ENCODE results near the gene NBEA. TPM values are rescaled to one million over a fixed set of nuclear protein-coding genes. Genes with fewer than 3 reads are reported as not detected.

The NBEA gene
- total RNA-seq, 1 experiment from 2014 or later, result 4.1 TPM

GRCh38 chr13:34959489-34959888 lies 17.4 kb downstream of the NBEA start:
- no peak overlapping the region for H2AFZ ChIP-seq (ENCODE audit: low read depth, low read length, poor library complexity, severe bottlenecking)
- H3K4me3 ChIP-seq (replicated peaks in 1 of 2; ENCODE audit: low read depth in 1 of 2, low read length in 2 of 2), result no peak overlapping the region
- peaks cover 0 to 4% of the 10 kb centered on the region in 2 experiments; a peak in 2 of 4 replicates for H3K9me3 ChIP-seq (ENCODE audit: control insufficient read depth in 1 of 2, insufficient read depth in 1 of 2, low read depth in 1 of 2, low read length in 2 of 2)
- H3K4me2 ChIP-seq (ENCODE audit: low read length), result no peak overlapping the region
- H3K27me3 ChIP-seq (ENCODE audit: insufficient read depth, low read length), result no peaks in the 10 kb centered on the region
- no peaks in the 10 kb centered on the region for H3K4me1 ChIP-seq (ENCODE audit: control insufficient read depth in 1 of 2, insufficient read depth in 2 of 2, low read length in 2 of 2)
- POLR2A ChIA-PET, result no interaction called here
- H3K9ac ChIP-seq (ENCODE audit: low read length), result no peak overlapping the region
- no peaks in the 10 kb centered on the region for H3K36me3 ChIP-seq (ENCODE audit: control insufficient read depth in 1 of 2, insufficient read depth in 2 of 2, low read length in 2 of 2)
- CTCF ChIA-PET, result no interaction called here
- H3K9me2 ChIP-seq (ENCODE audit: insufficient read depth), result no peaks in the 10 kb centered on the region
- RAD21 ChIA-PET (ENCODE audit: low non-redundant PET in 1 of 2, low total read pairs in 2 of 2, uncharacterized antibody in 2 of 2, unreplicated experiment in 2 of 2), result no interaction called here
- no peak for DNase-seq (ENCODE audit: low read depth, low spot score)
- no peaks in the 10 kb centered on the region for H3K79me2 ChIP-seq (ENCODE audit: insufficient read depth, low read length)
- TF ChIP-seq SIN3A (IDR thresholded peaks at IDR 0.05; ENCODE audit: low read depth), result no peak
- TF ChIP-seq ZBTB33 (IDR thresholded peaks at IDR 0.05; ENCODE audit: extremely low read depth, insufficient replicate concordance, low read length), result no peak
- TF ChIP-seq POLR2AphosphoS5 (IDR thresholded peaks at IDR 0.05; ENCODE audit: low read depth, low read length), result no peak
- TF ChIP-seq EZH2phosphoT487 (IDR thresholded peaks at IDR 0.05; ENCODE audit: borderline replicate concordance), result no peak
- no peak for TF ChIP-seq RAD21 (IDR thresholded peaks at IDR 0.05; ENCODE audit: low read depth)
- no peak for TF ChIP-seq FOSL1 (IDR thresholded peaks at IDR 0.05; ENCODE audit: low read depth)
- TF ChIP-seq CTCF (IDR thresholded peaks at IDR 0.05 in 2 of 3, conservative IDR thresholded peaks at IDR 0.05 in 1 of 3; ENCODE audit: borderline replicate concordance in 1 of 3, insufficient read depth in 1 of 3, low read depth in 2 of 3, low read length in 2 of 3), result no peak
- TF ChIP-seq CEBPB (IDR thresholded peaks at IDR 0.05; ENCODE audit: low read depth), result no peak
- no peak for TF ChIP-seq CBX3 (IDR thresholded peaks at IDR 0.05; ENCODE audit: low read depth)
- TF ChIP-seq SP1 (IDR thresholded peaks at IDR 0.05; ENCODE audit: low read depth), result no peak
- TF ChIP-seq ELF1 (IDR thresholded peaks at IDR 0.05; ENCODE audit: borderline replicate concordance, low read depth), result no peak
- TF ChIP-seq REST (IDR thresholded peaks at IDR 0.05; ENCODE audit: low read depth), result no peak
- no peak for TF ChIP-seq YY1 (IDR thresholded peaks at IDR 0.05; ENCODE audit: extremely low read depth, insufficient replicate concordance, low read depth, low read length)
- no peak overlapping the region for H3K27ac ChIP-seq (ENCODE audit: low read depth, low read length)
- no TSS peak for BruUV-seq (replicated peaks)
- no peaks in the 10 kb centered on the region for H4K20me1 ChIP-seq (ENCODE audit: insufficient read depth)
- intact Hi-C loops (cut with micrococcal nuclease), result no loop called here
- no peak for ATAC-seq
